Type B pancreatic cell (in vitro differentiated cells): ENCODE data around the gene TLR3. TPM values are rescaled to one million over a fixed set of nuclear protein-coding genes. Genes with fewer than 3 reads are reported as not detected.
A peak's percentile ranks its signal among the peaks of the same experiment; 100 is the strongest.

Experiments
- DNase-seq: peaks from one replicate; pipeline ENCODE4 v3.0.0; 2021; ENCODE audit warnings: mixed read lengths; ENCODE audit not compliant: unreplicated experiment; ENCODE audit errors: extremely low spot score
- H3K27ac Mint-ChIP-seq: 2 replicates; pipeline ENCODE4 v1.8.0; 2021; ENCODE audit warnings: mild to moderate bottlenecking, mixed read lengths
- H3K27me3 Mint-ChIP-seq: 2 replicates; pipeline ENCODE4 v1.8.0; 2021; ENCODE audit warnings: mixed read lengths
- H3K36me3 Mint-ChIP-seq: 2 replicates; pipeline ENCODE4 v1.8.0; 2021; ENCODE audit warnings: mixed read lengths
- H3K4me1 Mint-ChIP-seq: one replicate; pipeline ENCODE4 v1.8.0; 2021; ENCODE audit warnings: mixed read lengths; ENCODE audit not compliant: unreplicated experiment
- H3K4me3 Mint-ChIP-seq: 2 replicates; pipeline ENCODE4 v1.8.0; 2021; ENCODE audit warnings: mild to moderate bottlenecking, mixed read lengths
- H3K9me3 Mint-ChIP-seq: 2 replicates; pipeline ENCODE4 v1.8.0; 2021; ENCODE audit warnings: mixed read lengths
- total RNA-seq: library from RNA; stranded (reverse); gene quantifications from 2 replicates; pipeline ENCODE4 v1.2.1, GENCODE V29; 2021; ENCODE audit warnings: low replicate concordance
- TF ChIP-seq, protein P1 (sequence below): fragments of 200-600 bp; sonication (generic); conservative IDR thresholded peaks from 2 replicates; pipeline ENCODE4 v1.5.0; 2021; ENCODE audit warnings: antibody characterized with exemption, mild to moderate bottlenecking

The TLR3 gene
- total RNA-seq, 1 donor from 2014 or later: 8.8 TPM

DNA sequence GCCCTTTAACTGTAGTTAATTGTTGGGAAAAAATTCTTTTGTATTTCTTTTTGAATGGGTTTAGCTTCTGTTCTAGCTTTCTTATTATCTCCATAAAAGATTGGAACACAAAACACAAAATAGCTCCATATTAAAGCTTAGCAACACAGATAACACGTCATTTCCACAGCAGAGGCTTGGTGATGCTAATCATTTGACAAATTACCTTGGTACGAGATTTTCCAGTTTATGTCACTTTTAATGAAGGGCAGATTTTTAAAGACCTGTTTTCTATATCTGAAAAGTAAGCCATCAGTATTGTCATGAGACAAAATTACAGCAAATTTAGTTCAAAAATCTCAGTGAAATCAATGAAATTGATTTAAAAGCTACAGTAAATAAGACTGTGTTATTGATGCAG lies 63.0 kb downstream of the TLR3 start:
- peaks cover 18% of the 10 kb centered on the region for H3K4me1 Mint-ChIP-seq
- H3K27me3 Mint-ChIP-seq: peaks cover 3% of the 10 kb centered on the region
- TF ChIP-seq, protein P1, sequence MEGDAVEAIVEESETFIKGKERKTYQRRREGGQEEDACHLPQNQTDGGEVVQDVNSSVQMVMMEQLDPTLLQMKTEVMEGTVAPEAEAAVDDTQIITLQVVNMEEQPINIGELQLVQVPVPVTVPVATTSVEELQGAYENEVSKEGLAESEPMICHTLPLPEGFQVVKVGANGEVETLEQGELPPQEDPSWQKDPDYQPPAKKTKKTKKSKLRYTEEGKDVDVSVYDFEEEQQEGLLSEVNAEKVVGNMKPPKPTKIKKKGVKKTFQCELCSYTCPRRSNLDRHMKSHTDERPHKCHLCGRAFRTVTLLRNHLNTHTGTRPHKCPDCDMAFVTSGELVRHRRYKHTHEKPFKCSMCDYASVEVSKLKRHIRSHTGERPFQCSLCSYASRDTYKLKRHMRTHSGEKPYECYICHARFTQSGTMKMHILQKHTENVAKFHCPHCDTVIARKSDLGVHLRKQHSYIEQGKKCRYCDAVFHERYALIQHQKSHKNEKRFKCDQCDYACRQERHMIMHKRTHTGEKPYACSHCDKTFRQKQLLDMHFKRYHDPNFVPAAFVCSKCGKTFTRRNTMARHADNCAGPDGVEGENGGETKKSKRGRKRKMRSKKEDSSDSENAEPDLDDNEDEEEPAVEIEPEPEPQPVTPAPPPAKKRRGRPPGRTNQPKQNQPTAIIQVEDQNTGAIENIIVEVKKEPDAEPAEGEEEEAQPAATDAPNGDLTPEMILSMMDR: no peak

DNA sequence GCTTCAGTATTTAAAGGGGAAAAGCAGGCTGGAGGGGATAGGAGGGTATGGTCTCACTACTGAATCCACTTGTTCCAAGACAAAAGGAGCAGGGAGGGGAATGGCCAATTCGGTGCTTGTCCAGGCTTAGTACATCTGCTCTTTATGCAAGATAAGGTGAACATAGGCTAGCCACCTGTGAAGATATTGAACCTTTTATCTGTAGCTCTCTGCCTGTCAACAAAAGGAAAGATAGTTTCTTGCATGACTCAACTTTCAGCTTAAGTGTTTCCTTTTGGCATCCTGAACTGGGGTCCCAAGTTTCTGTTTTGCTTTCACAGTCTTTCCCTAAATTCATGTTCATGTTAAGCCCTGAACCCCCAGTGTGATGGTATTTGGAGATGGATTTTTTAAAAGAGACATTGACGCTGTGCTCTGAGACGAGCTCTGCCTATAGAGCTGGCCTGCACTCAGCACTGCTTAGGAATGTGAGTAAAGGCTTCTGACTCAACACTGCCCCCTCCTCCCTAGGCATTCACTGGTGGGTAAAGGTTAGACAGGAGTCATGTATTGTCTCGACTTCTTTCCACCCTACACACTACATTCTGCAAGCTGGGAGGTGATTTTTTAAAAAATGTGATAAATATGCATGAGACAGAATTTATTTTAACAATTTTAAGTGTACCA lies 63.8 kb downstream of the TLR3 start:
- H3K9me3 Mint-ChIP-seq: no peaks in the 10 kb centered on the region
- H3K36me3 Mint-ChIP-seq: no peaks in the 10 kb centered on the region
- TF ChIP-seq, protein P1: peak; percentile 58
- DNase-seq: no peak
- peak overlapping the region; percentile 79 for H3K27ac Mint-ChIP-seq
- peak overlapping the region; percentile 42 for H3K4me3 Mint-ChIP-seq
- H3K27me3 Mint-ChIP-seq: peaks cover 3% of the 10 kb centered on the region
- H3K4me1 Mint-ChIP-seq: peaks cover 18% of the 10 kb centered on the region

More for the DNA sequence above, 63.0 kb downstream of the TLR3 start:
- no peaks in the 10 kb centered on the region for H3K36me3 Mint-ChIP-seq
- peak overlapping the region; percentile 42 for H3K4me3 Mint-ChIP-seq
- H3K9me3 Mint-ChIP-seq: no peaks in the 10 kb centered on the region
- DNase-seq: no peak
- peak overlapping the region; percentile 79 for H3K27ac Mint-ChIP-seq

DNA sequence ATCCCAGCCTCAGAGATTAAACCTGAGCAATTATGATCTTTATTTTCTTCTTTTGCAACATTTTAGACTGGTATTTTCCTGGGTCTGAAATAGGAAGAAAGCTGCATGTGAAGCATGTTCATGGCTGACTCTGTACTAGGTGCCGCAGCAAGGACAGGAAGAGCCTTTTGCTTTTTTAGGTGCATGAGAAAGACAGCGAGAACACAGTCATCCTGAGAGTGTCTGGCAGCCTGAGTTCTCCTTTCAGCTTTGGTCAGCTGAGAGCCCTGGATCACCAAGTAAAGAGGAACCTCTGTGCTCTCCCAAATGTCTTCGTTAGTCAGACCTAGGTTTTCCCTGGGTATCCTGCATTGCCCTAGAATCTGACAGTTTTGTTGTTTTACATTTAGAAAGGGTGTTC lies 65.3 kb downstream of the TLR3 start:
- peaks cover 18% of the 10 kb centered on the region for H3K4me1 Mint-ChIP-seq
- no peak overlapping the region for H3K4me3 Mint-ChIP-seq
- H3K36me3 Mint-ChIP-seq: no peaks in the 10 kb centered on the region
- TF ChIP-seq, protein P1: no peak
- no peak for DNase-seq
- no peak overlapping the region for H3K27ac Mint-ChIP-seq
- no peaks in the 10 kb centered on the region for H3K9me3 Mint-ChIP-seq
- peaks cover 3% of the 10 kb centered on the region for H3K27me3 Mint-ChIP-seq

DNA sequence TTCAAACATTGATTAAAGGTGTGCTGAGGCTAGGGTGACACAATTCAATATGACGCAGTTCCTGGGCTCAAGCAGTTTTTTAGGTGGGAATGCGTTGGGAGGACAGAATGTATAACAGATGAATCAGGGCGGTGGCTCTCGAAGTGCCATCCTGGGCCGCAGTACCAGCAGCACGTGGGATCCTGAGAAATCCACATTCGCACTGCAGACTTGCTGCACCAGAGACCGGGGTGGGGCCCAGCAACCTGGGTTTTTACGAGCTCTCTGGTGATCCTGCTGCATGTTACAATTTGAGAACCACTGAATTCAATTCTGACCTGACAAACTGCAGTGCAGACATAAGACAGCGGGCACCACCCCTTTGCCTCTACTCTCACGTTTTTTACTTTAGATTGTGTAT lies 65.9 kb downstream of the TLR3 start:
- H3K27me3 Mint-ChIP-seq: peaks cover 3% of the 10 kb centered on the region
- no peak for DNase-seq

DNA sequence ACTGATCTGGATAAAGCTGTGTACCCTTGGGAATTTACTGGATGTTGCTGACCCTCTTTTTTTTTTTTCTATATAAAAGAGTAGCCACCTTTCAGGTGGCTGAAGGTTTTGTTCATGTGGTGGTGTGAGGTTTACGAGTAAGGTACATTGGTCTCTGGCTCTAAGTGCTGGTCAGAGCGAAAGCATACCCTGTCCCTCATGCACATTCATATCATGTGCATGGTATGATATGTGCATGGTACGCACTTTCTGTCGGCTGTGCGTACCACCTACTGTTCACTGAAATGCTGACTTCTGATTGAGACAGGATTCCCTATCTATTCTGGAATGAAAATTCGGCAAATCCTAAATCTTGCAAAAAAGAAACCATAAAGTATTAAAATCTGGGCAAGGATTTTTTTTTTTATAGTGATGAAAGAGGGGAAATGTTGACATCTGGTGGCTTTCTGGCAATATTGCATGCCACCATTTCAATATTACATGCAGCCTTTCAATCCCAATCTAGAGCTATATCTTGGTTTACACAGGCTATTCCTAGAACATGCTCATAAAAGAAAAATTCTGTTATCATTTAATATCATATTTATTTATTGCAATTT lies 68.3 kb downstream of the TLR3 start:
- H3K27ac Mint-ChIP-seq: no peak overlapping the region
- H3K27me3 Mint-ChIP-seq: peaks cover 3% of the 10 kb centered on the region
- H3K4me1 Mint-ChIP-seq: peaks cover 11% of the 10 kb centered on the region
- no peak for DNase-seq
- no peaks in the 10 kb centered on the region for H3K9me3 Mint-ChIP-seq
- H3K36me3 Mint-ChIP-seq: no peaks in the 10 kb centered on the region
- TF ChIP-seq, protein P1: peak; percentile 83
- H3K4me3 Mint-ChIP-seq: no peak overlapping the region

More for the DNA sequence above, 65.9 kb downstream of the TLR3 start:
- TF ChIP-seq, protein P1: no peak
- no peaks in the 10 kb centered on the region for H3K9me3 Mint-ChIP-seq
- H3K27ac Mint-ChIP-seq: no peak overlapping the region
- no peaks in the 10 kb centered on the region for H3K36me3 Mint-ChIP-seq
- no peak overlapping the region for H3K4me3 Mint-ChIP-seq
- peaks cover 18% of the 10 kb centered on the region for H3K4me1 Mint-ChIP-seq

Other genes starting within 250 kb of the TLR3 start
- gene FAM149A, start 35.5 kb downstream of the TLR3 start, total RNA-seq: 9.3 and 9.9 TPM in 2 replicates
- 8.2 and 9.0 TPM in 2 replicates for gene CYP4V2, start 122.4 kb downstream of the TLR3 start, total RNA-seq
- gene KLKB1, start 158.4 kb downstream of the TLR3 start, total RNA-seq: 0.24 and 0.67 TPM in 2 replicates
- 0.72 and 1.0 TPM in 2 replicates for gene F11, start 197.0 kb downstream of the TLR3 start, total RNA-seq